MV-4-11 (cell line): Measurements from ENCODE around the gene AVL9.
"Not testable (repeated sequence)": the region's sequence is repeated elsewhere in the genome, so short reads cannot be mapped to it uniquely, and the experiment has no call there.

Experiments used
- DNase-seq: peaks from one replicate; lab custom pipeline; 2025; lab: John Stamatoyannopoulos, UW

The AVL9 gene

DNA sequence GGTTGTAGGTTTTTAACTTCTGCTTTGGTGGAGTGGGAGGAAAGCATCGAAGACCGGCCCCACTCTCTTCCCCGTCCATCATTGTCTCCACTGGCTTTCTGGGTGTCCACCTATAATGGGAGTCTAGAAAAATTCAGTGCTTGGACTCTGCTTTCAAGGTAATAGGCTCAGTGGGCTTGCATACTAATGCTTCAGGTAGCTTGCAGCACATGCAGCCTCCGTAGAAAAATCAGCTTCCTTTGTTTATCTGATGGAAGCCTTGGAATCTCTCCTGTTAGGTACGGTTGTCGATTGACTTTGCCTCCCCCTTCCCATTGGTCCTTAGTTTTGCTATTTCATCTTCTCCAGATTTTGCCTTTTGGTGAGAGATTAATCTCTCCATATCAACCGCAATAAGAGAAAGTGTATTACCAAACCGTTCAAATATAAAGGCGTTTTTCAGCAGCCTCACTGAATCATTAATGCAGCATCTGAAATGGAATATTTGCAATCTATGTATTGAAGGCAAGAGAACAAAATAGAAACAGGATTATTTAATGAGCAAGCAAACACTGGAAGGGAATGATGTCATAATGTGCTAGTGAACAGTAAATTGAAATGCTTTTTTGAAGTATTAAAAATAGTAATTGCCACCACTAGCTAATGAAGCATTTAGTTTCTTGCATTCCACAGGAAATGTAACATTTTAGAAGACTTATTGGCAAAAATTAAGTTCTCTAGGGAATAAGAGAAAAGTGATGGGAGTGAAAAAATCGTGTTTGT lies 944 bp downstream of the AVL9 start:
- DNase-seq: no peak

DNA sequence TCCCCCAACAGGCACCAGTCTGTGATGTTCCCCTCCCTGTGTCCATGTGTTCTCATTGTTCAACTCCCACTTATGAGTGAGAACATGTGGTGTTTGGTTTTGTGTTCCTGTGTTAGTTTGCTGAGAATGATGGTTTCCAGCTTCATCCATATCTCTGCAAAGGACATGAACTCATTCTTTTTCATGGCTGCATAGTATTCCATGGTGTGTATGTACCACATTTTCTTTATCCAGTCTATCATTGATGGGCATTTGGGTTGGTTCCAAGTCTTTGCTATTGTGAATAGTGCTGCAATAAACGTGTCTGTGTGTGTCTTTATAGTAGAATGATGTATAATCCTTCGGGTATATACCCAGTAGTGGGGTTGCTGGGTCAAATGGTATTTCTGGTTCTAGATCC lies 4.5 kb downstream of the AVL9 start:
- not testable (repeated sequence) for DNase-seq

DNA sequence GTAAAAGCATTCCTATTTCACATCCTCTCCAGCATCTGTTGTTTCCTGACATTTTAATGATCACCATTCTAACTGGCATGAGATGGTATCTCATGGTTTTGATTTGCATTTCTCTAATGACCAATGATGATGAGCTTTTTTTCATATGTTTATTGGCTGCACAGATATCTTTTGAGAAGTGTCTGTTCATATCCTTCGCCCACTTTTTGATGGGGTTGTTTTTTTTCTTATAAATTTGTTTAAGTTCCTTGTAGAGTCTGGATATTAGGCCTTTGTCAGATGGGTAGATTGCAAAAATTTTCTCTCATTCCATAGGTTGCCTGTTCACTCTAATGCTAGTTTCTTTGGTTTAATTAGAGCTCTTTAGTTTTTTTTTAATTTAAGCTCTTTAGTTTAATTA lies 4.9 kb downstream of the AVL9 start:
- DNase-seq: not testable (repeated sequence)

DNA sequence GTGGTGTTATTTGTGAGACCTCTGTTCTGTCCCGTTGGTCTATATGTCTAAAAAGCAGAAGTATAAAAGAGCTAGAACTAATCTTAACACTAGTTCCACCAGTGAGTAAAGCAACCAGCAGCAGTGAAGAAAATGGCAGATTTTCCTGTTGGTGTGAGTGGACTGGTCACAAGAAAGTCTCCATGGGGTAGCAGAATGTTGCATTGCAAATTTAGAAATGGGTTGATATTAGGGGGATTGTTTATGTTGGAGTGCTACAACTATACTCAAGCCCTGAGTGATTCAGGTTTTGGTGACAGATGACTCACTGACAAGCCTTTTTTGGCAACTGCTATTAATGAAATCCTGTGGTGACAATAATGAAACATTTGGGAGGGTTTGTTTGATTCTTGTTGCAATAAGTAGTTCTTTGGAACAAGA lies 5.6 kb downstream of the AVL9 start:
- DNase-seq: peak; percentile 88

DNA sequence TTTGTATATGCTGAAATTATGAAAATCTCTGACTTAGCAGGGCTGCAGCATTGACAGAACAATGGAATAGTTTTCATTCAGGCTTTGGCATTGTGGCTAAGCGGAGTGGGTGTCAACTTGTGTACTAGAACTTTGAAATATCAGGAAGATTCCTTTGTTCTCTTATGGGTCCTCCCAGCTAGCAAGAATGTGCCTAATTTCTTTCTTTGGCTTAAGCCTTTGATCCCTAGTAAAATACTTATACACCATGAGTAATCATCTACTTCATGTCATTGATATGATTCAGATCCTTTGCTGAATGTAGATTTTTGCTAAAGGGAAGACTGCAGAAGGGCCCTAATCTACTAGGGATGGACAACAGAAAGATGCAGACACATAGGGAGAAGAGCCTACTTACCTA lies 6.2 kb downstream of the AVL9 start:
- DNase-seq: peak; percentile 22

GRCh38 chr7:32502728-32503127 lies 7.4 kb downstream of the AVL9 start:
- DNase-seq: peak; percentile 61

DNA sequence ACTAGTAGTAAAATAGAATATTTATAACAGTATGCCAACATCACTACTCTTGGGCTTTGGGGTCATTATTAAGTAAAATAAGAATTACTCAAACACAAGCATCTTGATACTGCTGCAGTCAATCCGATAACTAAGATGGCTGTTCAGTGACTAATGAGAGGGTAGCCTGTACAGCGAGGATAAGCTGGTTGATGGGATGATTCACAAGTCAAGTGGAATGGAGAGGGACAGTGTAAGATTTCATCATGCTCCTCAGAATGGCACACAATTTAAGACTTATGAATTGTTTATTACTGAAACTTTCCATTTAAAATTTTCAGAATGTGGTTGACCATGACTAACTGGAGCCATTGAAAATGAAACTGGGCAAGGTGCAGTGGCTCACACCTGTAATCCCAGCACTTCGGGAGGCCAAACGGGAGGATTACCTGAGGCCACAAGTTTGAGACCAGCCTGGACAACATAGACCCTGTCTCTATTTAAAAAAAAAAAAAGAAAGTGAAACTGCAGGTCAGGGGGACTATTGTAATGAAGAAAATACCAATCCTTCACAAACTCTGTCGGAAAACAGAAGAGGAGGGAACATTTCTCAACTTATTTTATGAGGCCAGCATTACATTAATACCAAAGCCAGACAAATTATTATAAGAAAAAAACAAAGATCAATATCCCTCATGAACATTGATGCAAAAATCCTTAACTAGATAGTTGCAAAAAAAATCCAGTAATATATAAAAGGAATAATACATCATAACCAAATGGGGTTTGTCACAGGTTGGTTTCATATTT lies 11.2 kb downstream of the AVL9 start:
- peak; percentile 72 for DNase-seq

DNA sequence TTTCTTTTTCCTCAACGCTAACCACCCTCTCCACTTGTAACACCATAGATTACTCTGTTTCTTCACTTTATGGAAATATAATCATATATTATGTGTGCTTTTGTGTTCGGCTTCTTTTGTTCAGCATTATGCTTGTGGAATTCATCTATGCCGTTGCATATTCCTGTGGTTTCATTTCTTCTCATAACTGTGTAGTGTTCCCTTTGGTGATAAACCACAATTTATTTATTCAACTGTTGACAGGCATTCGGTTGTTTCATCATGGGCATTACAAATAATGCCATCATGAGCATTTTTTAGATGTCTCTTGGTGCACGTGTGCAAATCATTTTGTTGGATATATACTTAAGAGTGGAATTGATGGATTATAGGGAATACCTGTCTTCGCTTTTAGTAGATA lies 12.1 kb downstream of the AVL9 start:
- DNase-seq: peak; percentile 27

GRCh38 chr7:32511791-32512190 lies 16.5 kb downstream of the AVL9 start:
- DNase-seq: no peak

DNA sequence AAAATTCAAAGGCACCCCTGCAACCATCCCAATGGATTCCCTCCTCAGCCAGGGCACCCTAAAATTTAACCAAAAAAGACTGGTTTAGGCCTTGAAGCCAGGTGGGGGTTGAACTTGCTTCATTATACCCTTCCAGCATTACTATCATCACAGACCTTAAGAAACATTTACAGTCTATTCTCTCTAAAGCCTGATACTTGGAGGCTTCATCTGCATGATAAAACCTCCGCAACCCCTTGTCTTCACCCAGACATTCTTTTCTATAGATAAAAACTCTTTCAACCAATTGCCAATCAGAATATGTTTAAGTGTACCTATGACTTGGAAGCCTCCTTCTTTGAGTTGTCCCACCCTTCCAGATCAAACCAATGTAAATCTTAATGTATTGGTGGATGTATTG lies 17.9 kb downstream of the AVL9 start:
- DNase-seq: no peak

GRCh38 chr7:32515890-32516550 lies 20.7 kb downstream of the AVL9 start:
- DNase-seq: peak; percentile 45

DNA sequence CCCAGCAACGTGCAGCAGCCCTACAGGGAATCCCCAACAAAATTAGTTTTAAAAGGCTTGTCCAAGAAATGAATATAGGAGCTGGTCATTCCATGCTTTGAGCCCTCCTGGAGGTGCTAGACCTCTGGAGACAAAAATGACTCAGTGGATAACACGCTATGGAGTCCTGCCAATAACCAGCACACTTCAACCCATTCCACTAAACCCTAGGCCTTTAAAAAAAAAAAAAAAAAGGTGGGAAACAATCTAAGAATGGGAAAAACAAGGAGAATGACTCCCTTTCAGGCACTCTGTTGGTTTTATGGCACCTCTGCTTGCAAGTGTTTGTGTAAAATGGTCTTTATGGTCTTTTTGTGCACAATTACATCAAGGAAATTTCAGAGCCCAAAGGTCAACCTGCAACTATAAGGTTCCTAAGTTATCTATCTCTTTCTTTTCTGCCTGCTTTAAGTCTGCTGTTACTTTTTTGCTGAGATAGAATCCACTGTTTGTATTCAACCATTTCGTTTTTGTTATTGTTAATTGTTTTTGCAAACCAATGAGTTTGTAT lies 21.3 kb downstream of the AVL9 start:
- DNase-seq: no peak

DNA sequence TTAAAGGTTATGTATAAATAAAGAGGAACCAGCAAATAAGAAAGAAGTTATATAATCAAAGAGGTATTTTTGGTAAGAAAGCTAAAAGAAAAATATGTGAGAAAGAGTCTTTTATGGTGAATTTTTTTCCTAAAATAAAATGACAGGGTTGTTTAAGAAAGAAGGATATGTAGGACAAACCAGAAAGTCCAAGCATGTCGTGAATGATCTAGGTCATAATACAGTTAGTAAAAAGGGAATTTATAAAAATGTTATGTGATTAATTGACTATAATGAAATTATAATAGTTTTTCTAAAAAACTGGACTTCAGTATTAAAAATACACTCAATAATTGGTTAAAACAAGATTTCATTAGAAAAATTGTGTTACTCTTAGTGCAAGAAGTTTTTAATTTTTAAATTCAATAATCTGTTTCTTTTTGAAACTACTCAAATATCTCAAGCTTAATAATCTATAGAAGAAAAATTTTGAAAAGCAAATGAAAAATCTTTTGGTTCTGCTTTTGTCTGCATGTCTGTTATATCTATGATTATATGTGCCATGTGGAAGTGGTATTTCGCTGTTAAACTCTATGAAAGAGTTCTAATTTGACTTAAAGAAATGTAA lies 23.3 kb downstream of the AVL9 start:
- DNase-seq: peak; percentile 64

DNA sequence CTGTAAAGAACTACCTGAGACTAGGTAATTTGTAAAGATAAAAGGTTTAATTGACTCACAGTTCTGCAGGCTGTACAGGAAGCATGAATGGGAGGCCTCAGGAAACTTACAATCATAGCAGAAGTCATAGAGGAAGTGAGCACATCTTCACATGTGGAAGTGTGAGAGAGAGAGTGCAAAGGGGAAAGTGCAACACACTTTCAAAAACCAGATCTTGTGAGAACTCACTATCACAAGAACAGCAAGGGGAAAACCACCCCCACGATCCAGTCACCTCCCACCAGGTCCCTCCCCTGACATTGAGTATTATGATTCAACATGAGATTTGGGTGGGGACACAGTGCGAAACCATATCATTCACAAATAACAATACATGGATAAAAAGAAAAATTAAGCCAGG lies 24.5 kb downstream of the AVL9 start:
- DNase-seq: peak; percentile 25

- peak; percentile 31 for DNase-seq
Measured at GRCh38 chr7:32522746-32523530, 27.6 kb downstream of the AVL9 start.

- no peak for DNase-seq
Measured at GRCh38 chr7:32524631-32525030, 29.3 kb downstream of the AVL9 start.

DNA sequence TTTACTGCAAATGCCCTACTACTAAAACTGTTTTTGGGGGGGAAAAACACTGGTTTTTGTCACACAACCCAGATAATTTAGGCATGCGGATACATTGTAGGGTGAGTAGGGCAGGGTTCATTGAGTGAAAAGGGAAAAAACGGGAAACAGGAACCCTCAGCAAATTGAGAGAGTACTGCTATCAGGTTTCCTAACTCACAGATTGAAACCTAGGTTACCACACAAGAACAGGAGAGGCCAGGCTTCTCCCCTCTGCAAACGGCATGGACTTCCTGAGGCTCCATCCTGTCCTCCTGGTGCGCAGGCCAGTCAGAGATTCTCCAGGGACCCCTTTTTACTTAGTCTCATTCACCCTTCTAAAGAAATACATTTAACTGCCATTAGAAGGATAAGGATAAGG lies 30.6 kb downstream of the AVL9 start:
- no peak for DNase-seq

DNA sequence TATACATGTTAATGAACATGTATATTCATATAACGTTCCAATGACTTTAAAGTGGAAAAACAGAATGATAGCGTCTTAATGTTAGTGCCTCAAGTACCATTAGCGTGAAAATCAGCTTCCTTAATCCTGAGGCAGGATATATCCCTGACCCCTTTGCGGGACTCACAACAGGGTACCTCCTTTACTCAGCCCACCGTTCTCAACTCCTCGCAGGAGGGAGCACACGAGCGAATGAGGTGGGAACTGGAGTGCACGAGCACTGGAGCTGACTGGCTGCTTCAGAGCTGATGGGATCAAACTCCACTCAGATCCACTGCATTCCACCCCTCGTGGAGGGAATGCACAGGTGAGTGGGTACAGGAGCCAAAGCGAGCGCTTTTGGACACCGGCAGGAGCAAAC lies 36.1 kb downstream of the AVL9 start:
- no peak for DNase-seq

DNA sequence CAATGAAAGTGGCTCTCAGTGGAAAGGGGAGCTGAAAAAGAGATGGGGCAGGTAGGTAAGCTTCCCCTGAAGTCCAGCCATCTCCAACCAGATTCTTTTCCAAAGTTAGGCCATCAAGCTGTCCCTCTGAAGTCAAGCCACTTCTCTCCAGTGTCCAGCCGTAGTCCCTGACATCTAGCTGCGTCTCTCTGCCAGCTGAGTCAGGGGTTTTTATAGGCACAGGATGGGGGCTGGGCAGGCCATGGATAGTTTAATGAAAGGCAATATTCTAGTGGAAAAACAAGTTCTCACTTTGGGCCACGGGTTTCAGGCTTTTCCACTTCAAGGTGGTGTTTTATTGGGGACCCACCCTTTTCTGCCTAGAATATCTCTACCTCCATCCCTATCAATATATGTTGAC lies 36.8 kb downstream of the AVL9 start:
- DNase-seq: no peak

GRCh38 chr7:32532716-32533115 lies 37.4 kb downstream of the AVL9 start:
- peak; percentile 25 for DNase-seq

- peak; percentile 71 for DNase-seq
Measured at GRCh38 chr7:32533276-32534029, 38.2 kb downstream of the AVL9 start.
